Fibroblast of villous mesenchyme (primary cell): ENCODE data around the gene METAP1D. TPM values are rescaled to one million over a fixed set of nuclear protein-coding genes. Genes with fewer than 3 reads are reported as not detected.

ENCODE experiments used
- DNase-seq: peaks from one replicate; pipeline ENCODE4 v3.0.0-alpha.2; 2010; ENCODE audit warnings: low read depth
- H3K4me3 ChIP-seq: 2 replicates; pipeline ENCODE4 v1.5.1; 2011; ENCODE audit warnings: low read depth, mild to moderate bottlenecking, low read length
- CTCF ChIP-seq: IDR thresholded peaks from 2 replicates; pipeline ENCODE4 v1.5.1; 2012; ENCODE audit warnings: low read depth, mild to moderate bottlenecking, low read length; ENCODE audit not compliant: insufficient read depth
- total RNA-seq: library from RNA; depleted of rRNA; stranded (reverse); fragments of >200 nt; gene quantifications from 2 replicates; pipeline ENCODE4 v1.2.3, GENCODE V29; 2012

METAP1D gene
- total RNA-seq, 1 donor = 13.4 TPM

DNA sequence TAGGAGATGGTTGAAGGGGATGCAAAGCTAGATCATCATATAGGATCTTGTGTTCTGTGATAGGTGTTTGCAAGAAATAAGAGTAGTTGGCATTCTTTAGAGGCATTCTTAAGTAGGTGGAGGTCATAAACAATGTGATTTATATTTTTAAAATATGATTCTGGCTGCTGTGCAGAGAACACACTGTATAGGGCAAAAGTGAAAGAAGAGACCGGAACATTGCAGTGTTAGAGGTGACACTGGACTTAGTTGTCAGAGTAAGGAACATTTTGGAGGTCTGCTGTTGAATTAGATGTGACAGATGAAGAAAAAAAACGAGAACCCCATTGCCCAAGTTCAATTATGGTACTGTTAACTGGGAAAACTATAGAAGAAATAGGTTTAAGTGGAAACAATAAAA lies 39.8 kb upstream of the METAP1D start:
- no peak for TF ChIP-seq CTCF

GRCh38 chr2:171960570-171960969 lies 39.2 kb upstream of the METAP1D start:
- no peak overlapping the region for H3K4me3 ChIP-seq
- no peak for TF ChIP-seq CTCF
- no peak for DNase-seq

More for the DNA sequence above, 39.8 kb upstream of the METAP1D start:
- H3K4me3 ChIP-seq = no peak overlapping the region
- DNase-seq = no peak

DNA sequence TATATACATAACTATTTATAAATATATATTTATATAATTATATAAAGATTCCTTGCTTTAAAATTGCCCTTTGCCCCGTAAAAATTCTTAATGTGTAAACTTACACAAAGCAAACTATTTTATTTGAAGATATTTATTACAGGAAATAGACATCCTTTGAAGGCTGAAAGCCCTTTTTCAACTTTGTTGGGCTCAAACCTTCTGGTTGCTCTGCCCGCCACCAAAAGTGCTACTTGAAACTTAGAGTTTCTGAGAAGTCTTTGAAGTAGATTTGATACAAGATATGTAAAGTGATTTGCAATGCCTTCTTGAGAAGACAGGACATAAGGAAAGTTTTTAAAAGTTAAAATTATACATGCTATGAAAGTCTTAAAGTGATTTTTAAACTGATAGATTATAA lies 36.6 kb upstream of the METAP1D start:
- no peak for DNase-seq
- TF ChIP-seq CTCF = no peak
- H3K4me3 ChIP-seq = no peak overlapping the region

DNA sequence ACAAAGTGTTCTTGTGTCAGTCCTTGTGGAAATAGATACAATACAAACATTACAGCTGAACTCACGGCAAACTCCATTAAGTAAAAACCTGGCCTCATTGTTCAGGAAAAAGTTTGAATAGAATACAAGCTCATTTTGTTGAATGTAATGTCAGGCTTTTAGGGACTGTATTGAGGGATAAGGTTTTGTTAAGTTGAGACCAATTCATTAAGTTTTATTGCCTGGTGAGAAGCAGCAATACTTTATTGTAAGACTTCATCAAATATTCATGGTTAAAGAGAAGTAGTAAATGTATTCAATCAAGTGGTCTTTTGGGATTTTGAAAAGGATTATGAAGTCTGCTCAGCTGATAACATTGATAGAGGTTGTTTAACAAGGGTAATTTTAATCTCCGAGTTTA lies 35.4 kb upstream of the METAP1D start:
- TF ChIP-seq CTCF = no peak
- H3K4me3 ChIP-seq = no peak overlapping the region
- DNase-seq = no peak

DNA sequence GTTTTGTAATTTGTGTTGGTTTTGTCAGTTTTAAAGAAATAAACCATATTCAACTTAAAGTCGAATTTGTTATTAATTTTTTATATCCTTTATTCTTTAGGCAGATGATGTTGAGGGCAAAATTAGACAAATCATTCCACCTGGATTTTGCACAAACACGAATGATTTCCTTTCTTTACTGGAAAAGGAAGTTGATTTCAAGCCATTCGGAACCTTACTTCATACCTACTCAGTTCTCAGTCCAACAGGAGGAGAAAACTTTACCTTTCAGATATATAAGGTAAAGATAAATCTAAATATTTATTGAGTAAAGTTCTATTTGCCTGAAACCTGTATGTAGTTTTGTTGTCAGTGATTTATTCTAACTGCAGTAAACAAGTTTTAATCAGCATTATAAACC lies 34.5 kb upstream of the METAP1D start:
- no peak for DNase-seq
- TF ChIP-seq CTCF = no peak
- H3K4me3 ChIP-seq = no peak overlapping the region

- TF ChIP-seq CTCF = no peak
- no peak for DNase-seq
- H3K4me3 ChIP-seq = no peak overlapping the region
These were observed 34.1 kb upstream of the METAP1D start for GRCh38 chr2:171965661-171966060.

DNA sequence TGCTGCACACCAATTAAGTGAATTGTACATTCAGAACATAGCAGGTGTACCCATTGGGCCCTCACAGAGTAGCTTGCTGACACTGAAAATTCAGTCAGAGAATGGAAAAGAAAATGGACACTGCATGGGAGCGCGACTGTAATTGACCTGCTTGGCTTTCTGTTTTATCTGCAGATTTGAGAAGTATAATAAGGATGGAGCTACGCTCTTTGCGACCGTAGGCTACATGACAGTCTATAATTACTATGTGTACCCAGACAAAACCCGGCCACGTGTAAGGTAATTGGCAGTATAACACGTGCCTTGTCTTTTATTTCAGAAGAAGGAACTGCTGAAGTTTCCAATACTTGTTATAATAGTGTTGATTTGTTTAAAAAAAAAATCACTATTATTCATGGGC lies 33.5 kb upstream of the METAP1D start:
- no peak overlapping the region for H3K4me3 ChIP-seq
- no peak for TF ChIP-seq CTCF
- no peak for DNase-seq
